ENCODE measurements around the gene ARHGEF38. TPM values are rescaled to one million over a fixed set of nuclear protein-coding genes. Genes with fewer than 3 reads are reported as not detected.

ARHGEF38 gene
- total and polyA plus RNA-seq, 4 donors = 0.03 to 0.92 (median 0.37) TPM

- no peak for DNase-seq (ENCODE audit: low spot score)
- H3K9ac ChIP-seq (ENCODE audit: low read depth in 1 of 2, low read length in 2 of 2) = no peak overlapping the region
- H3K4me3 ChIP-seq (ENCODE audit: low read depth in 1 of 3, low read length in 3 of 3) = no peak overlapping the region
- H3K27ac ChIP-seq (ENCODE audit: low read depth in 1 of 2, low read length in 2 of 2) = no peak overlapping the region
- no peaks in the 10 kb centered on the region for H3K36me3 ChIP-seq (ENCODE audit: control insufficient read depth in 4 of 4, insufficient read depth in 3 of 4, low read depth in 1 of 4, low read length in 3 of 4)
- H3K27me3 ChIP-seq (ENCODE audit: control insufficient read depth in 4 of 4, insufficient read depth in 4 of 4, low read length in 3 of 4) = peaks cover 0 to 2% (median 0%) of the 10 kb centered on the region in 4 donors
- TF ChIP-seq, protein P1, sequence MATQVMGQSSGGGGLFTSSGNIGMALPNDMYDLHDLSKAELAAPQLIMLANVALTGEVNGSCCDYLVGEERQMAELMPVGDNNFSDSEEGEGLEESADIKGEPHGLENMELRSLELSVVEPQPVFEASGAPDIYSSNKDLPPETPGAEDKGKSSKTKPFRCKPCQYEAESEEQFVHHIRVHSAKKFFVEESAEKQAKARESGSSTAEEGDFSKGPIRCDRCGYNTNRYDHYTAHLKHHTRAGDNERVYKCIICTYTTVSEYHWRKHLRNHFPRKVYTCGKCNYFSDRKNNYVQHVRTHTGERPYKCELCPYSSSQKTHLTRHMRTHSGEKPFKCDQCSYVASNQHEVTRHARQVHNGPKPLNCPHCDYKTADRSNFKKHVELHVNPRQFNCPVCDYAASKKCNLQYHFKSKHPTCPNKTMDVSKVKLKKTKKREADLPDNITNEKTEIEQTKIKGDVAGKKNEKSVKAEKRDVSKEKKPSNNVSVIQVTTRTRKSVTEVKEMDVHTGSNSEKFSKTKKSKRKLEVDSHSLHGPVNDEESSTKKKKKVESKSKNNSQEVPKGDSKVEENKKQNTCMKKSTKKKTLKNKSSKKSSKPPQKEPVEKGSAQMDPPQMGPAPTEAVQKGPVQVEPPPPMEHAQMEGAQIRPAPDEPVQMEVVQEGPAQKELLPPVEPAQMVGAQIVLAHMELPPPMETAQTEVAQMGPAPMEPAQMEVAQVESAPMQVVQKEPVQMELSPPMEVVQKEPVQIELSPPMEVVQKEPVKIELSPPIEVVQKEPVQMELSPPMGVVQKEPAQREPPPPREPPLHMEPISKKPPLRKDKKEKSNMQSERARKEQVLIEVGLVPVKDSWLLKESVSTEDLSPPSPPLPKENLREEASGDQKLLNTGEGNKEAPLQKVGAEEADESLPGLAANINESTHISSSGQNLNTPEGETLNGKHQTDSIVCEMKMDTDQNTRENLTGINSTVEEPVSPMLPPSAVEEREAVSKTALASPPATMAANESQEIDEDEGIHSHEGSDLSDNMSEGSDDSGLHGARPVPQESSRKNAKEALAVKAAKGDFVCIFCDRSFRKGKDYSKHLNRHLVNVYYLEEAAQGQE (IDR thresholded peaks at IDR 0.05) = no peak
- TF ChIP-seq HNF4G (IDR thresholded peaks at IDR 0.05) (no peak), YY1 (IDR thresholded peaks at IDR 0.05) (no peak), SP1 (IDR thresholded peaks at IDR 0.05) (no peak), ATF3 (IDR thresholded peaks at IDR 0.05) (no peak)
- H3K9me3 ChIP-seq (ENCODE audit: control insufficient read depth in 4 of 4, low read length in 3 of 4) = no peaks in the 10 kb centered on the region
- H3K4me1 ChIP-seq (ENCODE audit: control insufficient read depth in 4 of 4, insufficient read depth in 4 of 4, low read length in 3 of 4) = no peaks in the 10 kb centered on the region
Observed at GRCh38 chr4:105543881-105544280, 8.5 kb upstream of the ARHGEF38 start.

GRCh38 chr4:105544520-105545286 is 7.7 kb upstream of the ARHGEF38 start:
- Histone ChIP-seq H3K9me3 (ENCODE audit: control insufficient read depth in 4 of 4, low read length in 3 of 4) (no peaks in the 10 kb centered on the region), H3K9ac (ENCODE audit: low read depth in 1 of 2, low read length in 2 of 2) (no peak overlapping the region), H3K4me3 (ENCODE audit: low read depth in 1 of 3, low read length in 3 of 3) (no peak overlapping the region), H3K4me1 (ENCODE audit: control insufficient read depth in 4 of 4, insufficient read depth in 4 of 4, low read length in 3 of 4) (no peaks in the 10 kb centered on the region), H3K36me3 (ENCODE audit: control insufficient read depth in 4 of 4, insufficient read depth in 3 of 4, low read depth in 1 of 4, low read length in 3 of 4) (no peaks in the 10 kb centered on the region), H3K27ac (ENCODE audit: low read depth in 1 of 2, low read length in 2 of 2) (no peak overlapping the region), H3K27me3 (ENCODE audit: control insufficient read depth in 4 of 4, insufficient read depth in 4 of 4, low read length in 3 of 4) (peaks cover 0 to 2% (median 0%) of the 10 kb centered on the region in 4 donors)
- no peak for DNase-seq (ENCODE audit: low spot score)
- 77% methylated on average over 1 of the region's 1 CpG for WGBS
- TF ChIP-seq HNF4A (conservative IDR thresholded peaks at IDR 0.05) = no peak

DNA sequence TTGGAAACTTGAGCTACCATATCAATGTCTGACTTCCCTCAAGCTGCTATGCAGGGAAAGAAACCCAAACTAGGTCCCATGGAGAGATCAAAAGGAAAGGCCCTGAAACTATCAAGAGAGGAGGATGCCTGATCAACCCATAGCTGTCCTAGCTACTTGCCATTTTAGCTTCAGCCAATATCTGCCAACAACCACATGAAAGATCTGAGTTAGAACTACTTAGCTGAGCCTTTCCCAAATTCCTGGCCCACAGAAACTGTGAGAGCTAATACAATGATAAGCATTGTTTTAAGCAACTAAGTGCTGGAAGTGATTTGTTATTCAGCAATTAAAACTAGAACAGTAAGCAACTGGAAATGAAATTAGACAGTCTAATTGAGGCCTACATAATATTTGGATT is 6.3 kb upstream of the ARHGEF38 start:
- Histone ChIP-seq H3K4me1 (ENCODE audit: control insufficient read depth in 4 of 4, insufficient read depth in 4 of 4, low read length in 3 of 4) (no peaks in the 10 kb centered on the region), H3K36me3 (ENCODE audit: control insufficient read depth in 4 of 4, insufficient read depth in 3 of 4, low read depth in 1 of 4, low read length in 3 of 4) (no peaks in the 10 kb centered on the region), H3K9ac (ENCODE audit: low read depth in 1 of 2, low read length in 2 of 2) (no peak overlapping the region), H3K27me3 (ENCODE audit: control insufficient read depth in 4 of 4, insufficient read depth in 4 of 4, low read length in 3 of 4) (peaks cover 0 to 2% (median 0%) of the 10 kb centered on the region in 4 donors), H3K4me3 (ENCODE audit: low read depth in 1 of 3, low read length in 3 of 3) (no peak overlapping the region), H3K9me3 (ENCODE audit: control insufficient read depth in 4 of 4, low read length in 3 of 4) (no peaks in the 10 kb centered on the region), H3K27ac (ENCODE audit: low read depth in 1 of 2, low read length in 2 of 2) (no peak overlapping the region)
- TF ChIP-seq FOXA1 (IDR thresholded peaks at IDR 0.05) = no peak
- TF ChIP-seq ATF3 (IDR thresholded peaks at IDR 0.05) = no peak
- TF ChIP-seq, protein P1 (IDR thresholded peaks at IDR 0.05) = no peak
- TF ChIP-seq CTCF (IDR thresholded peaks at IDR 0.05; ENCODE audit: low read depth, low read length, missing input control) = no peak
- no peak for TF ChIP-seq MAX (IDR thresholded peaks at IDR 0.05)
- TF ChIP-seq HNF4A (conservative IDR thresholded peaks at IDR 0.05) = no peak
- DNase-seq (ENCODE audit: low spot score) = no peak

All from liver (tissue), 9 donors.